Measurements from ENCODE around the gene SEMA7A.

SEMA7A gene

DNA sequence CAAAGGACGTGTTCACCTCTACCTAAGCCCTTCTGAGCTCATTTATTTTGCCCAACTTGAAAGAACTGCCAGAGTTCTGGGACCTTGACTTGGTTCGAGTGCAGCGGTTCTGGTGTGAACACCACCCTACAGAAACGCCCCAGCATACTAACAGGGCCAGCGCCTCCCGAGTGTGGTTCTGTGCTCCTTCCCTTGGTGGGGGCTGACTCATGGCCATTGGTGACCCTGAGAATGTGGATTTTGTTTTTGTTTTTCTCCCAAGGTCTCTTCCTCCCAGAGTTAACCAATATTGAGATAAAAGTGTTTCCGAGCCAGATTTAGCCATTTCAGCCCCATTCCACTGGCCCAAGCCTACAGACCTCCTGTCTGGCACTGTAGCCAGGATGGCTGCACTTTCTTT lies 27.9 kb downstream of the SEMA7A start:
- peaks cover 51 to 77% (median 72%) of the 10 kb centered on the region in 10 experiments for H3K4me1 ChIP-seq
- TF ChIP-seq Cebpa-rat (IDR thresholded peaks at IDR 0.05) = no peak

DNA sequence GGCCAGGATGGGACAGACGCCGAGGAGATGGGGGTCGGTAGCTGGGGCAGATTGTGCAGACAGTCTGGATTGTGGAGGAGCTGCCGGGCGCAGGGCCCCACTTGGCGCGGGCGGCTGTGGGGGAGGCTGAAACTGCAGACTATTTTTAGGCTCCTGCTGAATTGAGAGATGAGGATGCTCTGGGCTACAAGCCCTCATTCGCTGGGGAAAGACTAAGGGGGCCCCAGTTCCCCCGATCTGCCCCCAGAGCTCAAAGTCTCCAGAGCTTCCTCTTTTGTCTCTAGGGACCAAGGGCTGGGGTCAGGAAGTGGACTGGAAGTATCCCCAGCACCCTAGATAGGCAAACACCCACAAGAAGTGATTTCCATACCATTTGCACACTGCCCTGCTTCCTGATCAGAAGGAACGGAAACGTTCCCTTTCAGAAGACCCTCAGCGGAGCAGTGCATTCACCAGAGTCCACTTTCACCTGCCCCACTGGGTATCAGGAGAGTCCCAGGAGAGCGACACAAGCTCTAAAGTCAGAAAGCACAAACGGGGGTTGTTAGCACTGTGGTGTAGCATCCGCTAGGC lies 29.7 kb downstream of the SEMA7A start:
- Histone ChIP-seq H3K36me3 (no peaks in the 10 kb centered on the region), H3K9ac (peak overlapping the region; percentile 44 to 84 (median 76); a peak in 20 of 22 replicates), H3K9me3 (replicated peaks in 1 of 11) (no peaks in the 10 kb centered on the region), H3K4me3 (peak overlapping the region in 9 of 10 experiments; percentile 17 to 59 (median 48); a peak in 17 of 20 replicates), H3K27me3 (no peaks in the 10 kb centered on the region; a peak in 1 of 22 replicates), H3K27ac (peak overlapping the region; percentile 7 to 95 (median 86); a peak in 21 of 22 replicates), H3K4me2 (peak overlapping the region; percentile 91 to 99 (median 98)), H3K4me1 (peaks cover 68 to 94% (median 89%) of the 10 kb centered on the region in 10 experiments), H4K20me1 (peaks cover 0 to 7% (median 0%) of the 10 kb centered on the region in 11 experiments; a peak in 2 of 22 replicates)
- no peak for TF ChIP-seq Cebpa-rat (IDR thresholded peaks at IDR 0.05)

More for the DNA sequence above, 27.9 kb downstream of the SEMA7A start:
- peak overlapping the region in 3 of 11 experiments; percentile 1 to 52 (median 10); a peak in 4 of 22 replicates for H3K27ac ChIP-seq
- H3K4me2 ChIP-seq = peak overlapping the region in 10 of 11 experiments; percentile 12 to 99 (median 58); a peak in 12 of 22 replicates
- peaks cover 0 to 7% (median 0%) of the 10 kb centered on the region in 11 experiments; a peak in 2 of 22 replicates for H4K20me1 ChIP-seq
- peaks cover 0 to 10% (median 4%) of the 10 kb centered on the region in 11 experiments; a peak in 10 of 22 replicates for H3K36me3 ChIP-seq
- H3K9ac ChIP-seq = no peak overlapping the region
- no peak overlapping the region for H3K4me3 ChIP-seq
- H3K27me3 ChIP-seq = no peaks in the 10 kb centered on the region; a peak in 1 of 22 replicates
- H3K9me3 ChIP-seq (replicated peaks in 1 of 11) = no peaks in the 10 kb centered on the region

DNA sequence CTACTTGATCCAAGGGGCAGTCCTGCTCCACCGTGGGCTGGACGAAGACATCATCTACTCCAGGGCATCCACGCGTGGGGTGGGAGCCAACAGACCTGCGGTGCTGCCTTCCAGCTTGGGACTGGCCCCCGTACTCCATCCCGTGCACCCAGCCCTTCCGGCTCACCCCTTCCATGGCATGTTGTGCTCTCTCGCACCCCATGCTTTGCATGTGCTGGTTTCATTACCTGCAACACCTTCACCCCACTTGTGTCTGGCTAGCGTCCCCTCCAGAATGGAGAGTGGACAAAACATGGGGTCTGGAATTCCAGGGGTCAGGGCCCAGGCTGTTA lies 30.2 kb downstream of the SEMA7A start:
- H4K20me1 ChIP-seq = peaks cover 0 to 7% (median 0%) of the 10 kb centered on the region in 11 experiments; a peak in 2 of 22 replicates
- peak overlapping the region in 9 of 10 experiments; percentile 17 to 59 (median 48); a peak in 17 of 20 replicates for H3K4me3 ChIP-seq
- H3K9ac ChIP-seq = peak overlapping the region; percentile 44 to 84 (median 76); a peak in 20 of 22 replicates
- H3K4me1 ChIP-seq = peaks cover 74 to 99% (median 95%) of the 10 kb centered on the region in 10 experiments
- H3K9me3 ChIP-seq (replicated peaks in 1 of 11) = no peaks in the 10 kb centered on the region
- H3K27ac ChIP-seq = peak overlapping the region; percentile 7 to 95 (median 86); a peak in 21 of 22 replicates
- no peak for TF ChIP-seq Cebpa-rat (IDR thresholded peaks at IDR 0.05)
- peak overlapping the region; percentile 91 to 99 (median 98) for H3K4me2 ChIP-seq
- H3K36me3 ChIP-seq = no peaks in the 10 kb centered on the region
- no peaks in the 10 kb centered on the region; a peak in 1 of 22 replicates for H3K27me3 ChIP-seq

DNA sequence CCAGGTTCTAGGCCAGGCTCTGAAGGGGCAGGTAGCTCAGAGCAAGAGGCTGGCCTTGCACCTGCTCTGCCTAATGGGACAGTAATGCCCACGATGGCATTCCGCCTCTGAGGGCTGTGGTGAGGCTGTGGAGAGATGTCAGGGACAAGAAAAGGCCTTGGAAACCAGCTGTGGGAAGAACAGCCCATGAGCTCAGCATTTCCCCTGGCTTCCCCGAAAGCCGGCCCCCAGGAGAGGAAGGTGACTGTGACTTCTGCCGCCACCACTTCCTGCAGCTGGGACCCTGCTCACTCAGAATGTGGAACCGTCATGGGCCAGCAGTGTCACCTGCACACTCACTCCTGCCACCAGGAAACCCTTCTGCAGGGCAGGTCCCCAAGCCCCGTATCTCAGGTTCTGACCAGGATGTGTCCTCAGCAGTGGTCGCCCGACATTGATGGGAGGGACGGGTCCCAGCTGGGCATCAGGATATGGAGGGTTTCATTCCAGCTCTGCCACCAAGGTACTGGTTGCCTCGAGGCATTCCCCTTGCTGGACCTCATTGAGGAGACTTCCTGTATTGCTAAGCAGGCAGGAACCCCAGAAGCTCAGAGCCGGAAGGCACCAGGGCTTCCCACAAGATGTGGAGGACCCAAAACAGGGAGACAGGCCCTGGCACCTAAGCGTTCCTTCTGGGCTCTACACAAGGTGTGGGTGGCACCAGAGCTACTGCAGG lies 30.7 kb downstream of the SEMA7A start:
- H3K4me2 ChIP-seq = peak overlapping the region; percentile 91 to 99 (median 98)

DNA sequence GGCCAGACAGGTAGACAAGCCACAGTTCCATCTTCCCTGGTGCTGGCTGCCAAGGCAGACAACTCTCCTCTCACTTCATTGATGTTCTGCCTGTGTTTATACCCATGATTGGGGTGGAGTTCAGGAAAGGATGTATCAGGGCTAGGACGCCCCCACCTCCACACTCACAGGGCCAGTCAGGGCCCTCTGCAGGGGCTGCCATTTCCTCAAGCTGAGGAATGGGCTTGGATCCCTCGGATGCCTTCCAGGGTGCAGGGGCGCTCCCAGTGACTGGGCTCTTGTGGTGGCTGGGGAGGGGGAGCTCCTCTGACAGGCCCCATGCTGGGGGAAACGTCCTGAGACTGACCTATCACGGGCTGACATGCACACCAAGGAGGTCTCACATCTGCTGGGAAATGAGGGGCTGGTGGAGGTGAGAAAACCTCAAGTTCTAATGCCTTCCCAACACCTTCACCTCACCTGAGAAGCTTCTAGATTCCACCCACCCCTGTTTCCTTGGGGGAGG lies 31.4 kb downstream of the SEMA7A start:
- Histone ChIP-seq H3K36me3 (no peaks in the 10 kb centered on the region), H3K4me2 (peak overlapping the region; percentile 91 to 99 (median 98)), H3K9ac (peak overlapping the region in 10 of 11 experiments; percentile 31 to 80 (median 76); a peak in 18 of 22 replicates), H3K4me1 (peaks cover 85 to 100% (median 100%) of the 10 kb centered on the region in 10 experiments), H3K4me3 (peak overlapping the region in 6 of 10 experiments; percentile 17 to 59 (median 46); a peak in 9 of 20 replicates), H3K27me3 (no peaks in the 10 kb centered on the region; a peak in 1 of 22 replicates), H4K20me1 (peaks cover 0 to 7% (median 0%) of the 10 kb centered on the region in 11 experiments; a peak in 2 of 22 replicates), H3K27ac (peak overlapping the region in 10 of 11 experiments; percentile 27 to 95 (median 86); a peak in 19 of 22 replicates), H3K9me3 (replicated peaks in 1 of 11) (no peaks in the 10 kb centered on the region)
- no peak for TF ChIP-seq Cebpa-rat (IDR thresholded peaks at IDR 0.05)

More for the DNA sequence above, 30.7 kb downstream of the SEMA7A start:
- peak overlapping the region in 10 of 11 experiments; percentile 62 to 95 (median 86); a peak in 21 of 22 replicates for H3K27ac ChIP-seq
- peaks cover 79 to 100% (median 100%) of the 10 kb centered on the region in 10 experiments for H3K4me1 ChIP-seq
- no peaks in the 10 kb centered on the region for H3K9me3 ChIP-seq (replicated peaks in 1 of 11)
- no peaks in the 10 kb centered on the region; a peak in 1 of 22 replicates for H3K27me3 ChIP-seq
- H3K4me3 ChIP-seq = peak overlapping the region in 8 of 10 experiments; percentile 30 to 59 (median 48); a peak in 15 of 20 replicates
- H4K20me1 ChIP-seq = peaks cover 0 to 7% (median 0%) of the 10 kb centered on the region in 11 experiments; a peak in 2 of 22 replicates
- H3K9ac ChIP-seq = peak overlapping the region in 10 of 11 experiments; percentile 45 to 84 (median 76); a peak in 20 of 22 replicates
- H3K36me3 ChIP-seq = no peaks in the 10 kb centered on the region
- no peak; a peak in 1 of 22 replicates for TF ChIP-seq Cebpa-rat (IDR thresholded peaks at IDR 0.05)

DNA sequence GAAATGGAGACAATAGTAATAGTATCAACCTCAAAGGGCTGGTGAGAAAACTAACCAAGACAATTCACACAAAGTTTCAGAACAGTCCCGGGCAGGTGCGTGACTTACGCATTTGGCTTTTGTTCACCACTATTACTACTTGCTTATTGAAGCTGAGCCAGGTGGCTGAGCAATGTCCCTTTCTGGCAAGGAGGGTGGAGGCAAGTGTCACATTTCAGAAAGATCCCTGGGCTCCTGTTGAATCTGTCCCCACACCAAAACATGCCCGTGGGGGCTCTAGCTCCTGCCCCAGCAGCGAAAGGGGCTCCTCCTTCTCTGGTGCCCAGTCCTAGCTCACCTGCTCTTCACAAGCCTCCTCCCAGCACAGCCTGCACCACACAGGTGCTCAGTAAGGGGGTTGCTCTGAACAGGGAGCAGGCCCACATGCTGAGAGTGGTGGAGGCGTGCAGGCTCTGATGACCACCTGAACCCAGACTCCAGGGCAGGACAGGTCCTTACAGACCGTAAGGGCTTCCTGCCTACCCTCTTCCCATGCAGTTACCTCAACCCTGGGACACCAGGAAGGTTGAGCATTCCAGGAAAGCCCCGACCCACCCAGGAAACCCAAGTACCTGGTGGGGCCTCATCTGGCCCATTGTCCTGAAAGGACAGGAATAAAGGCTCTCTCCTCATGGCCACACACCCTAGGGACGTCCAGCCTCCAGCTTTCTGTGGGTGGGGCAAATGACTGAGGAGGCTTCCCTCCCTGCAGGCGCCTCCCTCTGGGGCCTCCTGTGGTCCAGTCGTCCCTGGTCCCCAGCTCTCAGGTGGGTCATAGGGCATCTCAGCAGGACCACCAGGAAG lies 32.6 kb downstream of the SEMA7A start:
- H3K36me3 ChIP-seq = no peaks in the 10 kb centered on the region
- no peak for TF ChIP-seq Cebpa-rat (IDR thresholded peaks at IDR 0.05)
- no peaks in the 10 kb centered on the region for H3K27me3 ChIP-seq
- peaks cover 0 to 7% (median 0%) of the 10 kb centered on the region in 11 experiments; a peak in 2 of 22 replicates for H4K20me1 ChIP-seq
- H3K4me2 ChIP-seq = peak overlapping the region; percentile 91 to 99 (median 98)
- peak overlapping the region in 7 of 11 experiments; percentile 37 to 80 (median 76); a peak in 12 of 22 replicates for H3K9ac ChIP-seq
- H3K9me3 ChIP-seq (replicated peaks in 1 of 11) = no peaks in the 10 kb centered on the region
- no peak overlapping the region for H3K4me3 ChIP-seq
- peaks cover 88 to 100% (median 100%) of the 10 kb centered on the region in 10 experiments for H3K4me1 ChIP-seq
- H3K27ac ChIP-seq = peak overlapping the region in 9 of 11 experiments; percentile 74 to 95 (median 87); a peak in 17 of 22 replicates

DNA sequence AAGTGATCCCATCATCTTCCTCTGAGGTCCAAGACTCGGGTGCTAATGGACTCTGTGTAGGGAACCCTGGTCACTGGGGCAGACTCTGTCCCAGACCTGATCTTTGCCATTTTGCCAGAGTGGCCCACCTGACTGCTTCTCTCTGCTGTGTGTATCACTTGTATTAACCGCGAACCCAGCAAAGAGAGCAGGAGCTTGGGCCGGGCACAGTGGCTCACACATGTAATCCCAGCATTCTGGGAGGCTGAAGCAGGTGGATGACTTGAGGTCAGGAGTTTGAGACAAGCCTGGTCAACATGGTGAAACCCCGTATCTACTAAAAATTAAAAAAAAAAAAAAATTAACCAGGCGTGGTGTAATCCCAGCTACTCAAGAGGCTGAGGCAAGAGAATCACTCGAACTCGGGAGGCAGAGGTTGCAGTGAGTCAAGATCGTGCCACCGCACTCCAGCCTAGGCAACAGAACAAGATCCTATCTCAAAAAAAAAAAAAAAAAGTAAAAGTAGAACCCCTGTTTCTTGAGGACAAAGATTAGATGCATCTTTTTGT lies 33.4 kb downstream of the SEMA7A start:
- peak overlapping the region; percentile 81 to 99 (median 98) for H3K4me2 ChIP-seq
- H3K9me3 ChIP-seq (replicated peaks in 1 of 11) = no peaks in the 10 kb centered on the region
- H3K4me3 ChIP-seq = peak overlapping the region in 4 of 10 experiments; percentile 5 to 49 (median 19); a peak in 4 of 20 replicates
- no peak for TF ChIP-seq Cebpa-rat (IDR thresholded peaks at IDR 0.05)
- H3K9ac ChIP-seq = peak overlapping the region in 9 of 11 experiments; percentile 20 to 80 (median 67); a peak in 17 of 22 replicates
- no peaks in the 10 kb centered on the region for H3K36me3 ChIP-seq
- peaks cover 93 to 100% (median 100%) of the 10 kb centered on the region in 10 experiments for H3K4me1 ChIP-seq
- peak overlapping the region in 10 of 11 experiments; percentile 4 to 95 (median 86); a peak in 19 of 22 replicates for H3K27ac ChIP-seq
- H4K20me1 ChIP-seq = peaks cover 0 to 7% (median 0%) of the 10 kb centered on the region in 11 experiments; a peak in 2 of 22 replicates
- H3K27me3 ChIP-seq = no peaks in the 10 kb centered on the region

Data from BLaER1 treated with 17β-estradiol and CSF1 and Interleukin-3, amounts not matched to agents 10 nM and 100 nM (cell line).